ENCODE data around the gene ARSI.

Gene ARSI

GRCh38 chr5:150293091-150293941, 9.4 kb downstream of the ARSI start:
- DNase-seq (ENCODE audit: low read depth) = no peak

- peak; percentile 84 for DNase-seq (ENCODE audit: low read depth)
Measured at GRCh38 chr5:150291388-150292385, 11.0 kb downstream of the ARSI start.

GRCh38 chr5:150289551-150290390, 12.9 kb downstream of the ARSI start, which contains the start of gene CAMK2A:
Gene CAMK2A, minus strand, starts transcription at chr5:150289773. Its CDS starts 148 bp downstream, at chr5:150289625.
- DNase-seq (ENCODE audit: low read depth) = no peak

- no peak for DNase-seq (ENCODE audit: low read depth)
Measured at GRCh38 chr5:150288791-150289190, 13.9 kb downstream of the ARSI start.

GRCh38 chr5:150288361-150288760, 14.3 kb downstream of the ARSI start:
- DNase-seq (ENCODE audit: low read depth) = no peak

GRCh38 chr5:150286820-150287219, 15.9 kb downstream of the ARSI start:
- DNase-seq (ENCODE audit: low read depth) = no peak

GRCh38 chr5:150285114-150285513, 17.6 kb downstream of the ARSI start:
- DNase-seq (ENCODE audit: low read depth) = peak; percentile 60

GRCh38 chr5:150284311-150284710, 18.4 kb downstream of the ARSI start:
- no peak for DNase-seq (ENCODE audit: low read depth)

GRCh38 chr5:150283904-150284303, 18.8 kb downstream of the ARSI start:
- no peak for DNase-seq (ENCODE audit: low read depth)

GRCh38 chr5:150281987-150282386, 20.7 kb downstream of the ARSI start:
- no peak for DNase-seq (ENCODE audit: low read depth)

- no peak for DNase-seq (ENCODE audit: low read depth)
Measured at GRCh38 chr5:150279330-150280020, 23.2 kb downstream of the ARSI start.

- DNase-seq (ENCODE audit: low read depth) = peak; percentile 91
Measured at GRCh38 chr5:150278916-150279315, 23.8 kb downstream of the ARSI start.

- peak; percentile 74 for DNase-seq (ENCODE audit: low read depth)
Measured at GRCh38 chr5:150278046-150278730, 24.5 kb downstream of the ARSI start.

- DNase-seq (ENCODE audit: low read depth) = no peak
Measured at GRCh38 chr5:150277043-150277442, 25.7 kb downstream of the ARSI start.

GRCh38 chr5:150274811-150275210, 27.9 kb downstream of the ARSI start:
- DNase-seq (ENCODE audit: low read depth) = no peak

GRCh38 chr5:150272531-150272930, 30.2 kb downstream of the ARSI start:
- DNase-seq (ENCODE audit: low read depth) = peak; percentile 62

GRCh38 chr5:150271923-150272322, 30.8 kb downstream of the ARSI start:
- DNase-seq (ENCODE audit: low read depth) = no peak

GRCh38 chr5:150271296-150271692, 31.4 kb downstream of the ARSI start:
- no peak for DNase-seq (ENCODE audit: low read depth)

- no peak for DNase-seq (ENCODE audit: low read depth)
Measured at GRCh38 chr5:150270541-150271295, 32.0 kb downstream of the ARSI start.

GRCh38 chr5:150266871-150267291, 35.8 kb downstream of the ARSI start:
- DNase-seq (ENCODE audit: low read depth) = no peak
